ENCODE measurements around the gene PRR23E.

The PRR23E gene

GRCh38 chr3:127192576-127193232 lies at the start of gene PRR23E:
Gene PRR23E, plus strand, starts transcription at chr3:127193131. Its CDS starts 3,555 bp downstream, at chr3:127196686.
- peaks cover 11 to 12% of the 10 kb centered on the region in 2 donors for H3K9me3 Mint-ChIP-seq
- DNase-seq: no peak

GRCh38 chr3:127143172-127143571 lies 49.8 kb upstream of the PRR23E start:
- Mint-ChIP-seq H3K9me3 (peaks cover 5 to 9% of the 10 kb centered on the region in 2 donors), H3K4me3 (no peak overlapping the region), H3K27ac (no peak overlapping the region), H3K4me1 (no peaks in the 10 kb centered on the region), H3K36me3 (no peaks in the 10 kb centered on the region), H3K27me3 (peaks cover 16 to 18% of the 10 kb centered on the region in 2 donors)
- ATAC-seq (replicated peaks) (no peak), DNase-seq (no peak)

More at GRCh38 chr3:127192576-127193232, at the start of gene PRR23E:
- Mint-ChIP-seq H3K36me3 (no peaks in the 10 kb centered on the region), H3K27me3 (peaks cover 6 to 11% of the 10 kb centered on the region in 2 donors), H3K4me1 (no peaks in the 10 kb centered on the region), H3K4me3 (no peak within 1 kb of the TSS), H3K27ac (no peak within 1 kb of the TSS)
- ATAC-seq (replicated peaks): no peak

GRCh38 chr3:127144631-127145030 lies 48.3 kb upstream of the PRR23E start:
- ATAC-seq (replicated peaks) (no peak), DNase-seq (no peak)
- Mint-ChIP-seq H3K4me1 (no peaks in the 10 kb centered on the region), H3K9me3 (peaks cover 5 to 9% of the 10 kb centered on the region in 2 donors), H3K27ac (no peak overlapping the region), H3K27me3 (peaks cover 7 to 13% of the 10 kb centered on the region in 2 donors), H3K4me3 (no peak overlapping the region), H3K36me3 (no peaks in the 10 kb centered on the region)

- Mint-ChIP-seq H3K27me3 (peaks cover 7 to 15% of the 10 kb centered on the region in 2 donors), H3K9me3 (peaks cover 5 to 9% of the 10 kb centered on the region in 2 donors), H3K4me3 (no peak overlapping the region)
Observed at GRCh38 chr3:127145266-127145665, 47.7 kb upstream of the PRR23E start.

GRCh38 chr3:127147291-127147885 lies 45.5 kb upstream of the PRR23E start:
- Mint-ChIP-seq H3K27me3 (peaks cover 7 to 15% of the 10 kb centered on the region in 2 donors), H3K27ac (no peak overlapping the region), H3K36me3 (no peaks in the 10 kb centered on the region), H3K4me1 (no peaks in the 10 kb centered on the region), H3K9me3 (peaks cover 5 to 9% of the 10 kb centered on the region in 2 donors), H3K4me3 (no peak overlapping the region)
- DNase-seq (no peak), ATAC-seq (replicated peaks) (no peak)

More at GRCh38 chr3:127145266-127145665, 47.7 kb upstream of the PRR23E start:
- Mint-ChIP-seq H3K36me3 (no peaks in the 10 kb centered on the region), H3K4me1 (no peaks in the 10 kb centered on the region), H3K27ac (no peak overlapping the region)
- DNase-seq (no peak), ATAC-seq (replicated peaks) (no peak)

GRCh38 chr3:127149621-127150310 lies 43.2 kb upstream of the PRR23E start:
- no peak for ATAC-seq (replicated peaks)
- no peaks in the 10 kb centered on the region for H3K9me3 Mint-ChIP-seq
- no peaks in the 10 kb centered on the region for H3K4me1 Mint-ChIP-seq
- no peak overlapping the region for H3K4me3 Mint-ChIP-seq
- no peaks in the 10 kb centered on the region for H3K36me3 Mint-ChIP-seq
- H3K27me3 Mint-ChIP-seq: peaks cover 7 to 15% of the 10 kb centered on the region in 2 donors
- H3K27ac Mint-ChIP-seq: no peak overlapping the region
- no peak for DNase-seq

GRCh38 chr3:127150513-127151250 lies 42.2 kb upstream of the PRR23E start:
- Mint-ChIP-seq H3K36me3 (no peaks in the 10 kb centered on the region), H3K4me3 (no peak overlapping the region), H3K4me1 (no peaks in the 10 kb centered on the region), H3K9me3 (no peaks in the 10 kb centered on the region), H3K27ac (no peak overlapping the region), H3K27me3 (peaks cover 7 to 15% of the 10 kb centered on the region in 2 donors)
- DNase-seq (no peak), ATAC-seq (replicated peaks) (no peak)

- H3K27ac Mint-ChIP-seq: no peak overlapping the region
- H3K4me3 Mint-ChIP-seq: no peak overlapping the region
- H3K9me3 Mint-ChIP-seq: no peaks in the 10 kb centered on the region
- no peaks in the 10 kb centered on the region for H3K4me1 Mint-ChIP-seq
- peaks cover 7 to 15% of the 10 kb centered on the region in 2 donors for H3K27me3 Mint-ChIP-seq
- ATAC-seq (replicated peaks): no peak
- no peak for DNase-seq
- no peaks in the 10 kb centered on the region for H3K36me3 Mint-ChIP-seq
Observed at GRCh38 chr3:127151251-127151564, 41.7 kb upstream of the PRR23E start.

- Mint-ChIP-seq H3K27me3 (peaks cover 7 to 15% of the 10 kb centered on the region in 2 donors), H3K36me3 (no peaks in the 10 kb centered on the region), H3K27ac (no peak overlapping the region), H3K4me1 (no peaks in the 10 kb centered on the region), H3K9me3 (no peaks in the 10 kb centered on the region), H3K4me3 (no peak overlapping the region)
- ATAC-seq (replicated peaks): no peak
- DNase-seq: no peak
Observed at GRCh38 chr3:127151992-127152650, 40.8 kb upstream of the PRR23E start.

- H3K36me3 Mint-ChIP-seq: no peaks in the 10 kb centered on the region
- DNase-seq (no peak), ATAC-seq (replicated peaks) (no peak)
- peaks cover 3 to 11% of the 10 kb centered on the region in 2 donors for H3K27me3 Mint-ChIP-seq
- no peak overlapping the region for H3K27ac Mint-ChIP-seq
- H3K9me3 Mint-ChIP-seq: no peaks in the 10 kb centered on the region
- no peaks in the 10 kb centered on the region for H3K4me1 Mint-ChIP-seq
- H3K4me3 Mint-ChIP-seq: no peak overlapping the region
Observed at GRCh38 chr3:127152684-127153505, 40.0 kb upstream of the PRR23E start.

GRCh38 chr3:127153506-127153815 lies 39.5 kb upstream of the PRR23E start:
- Mint-ChIP-seq H3K4me3 (no peak overlapping the region), H3K27ac (no peak overlapping the region), H3K27me3 (peaks cover 0 to 8% of the 10 kb centered on the region in 2 donors), H3K4me1 (no peaks in the 10 kb centered on the region), H3K36me3 (no peaks in the 10 kb centered on the region), H3K9me3 (no peaks in the 10 kb centered on the region)
- DNase-seq (no peak), ATAC-seq (replicated peaks) (no peak)

- Mint-ChIP-seq H3K27ac (no peak overlapping the region), H3K4me1 (no peaks in the 10 kb centered on the region)
- DNase-seq: no peak
Observed at GRCh38 chr3:127156338-127157050, 36.4 kb upstream of the PRR23E start.

GRCh38 chr3:127157171-127157828 lies 35.6 kb upstream of the PRR23E start:
- no peak overlapping the region for H3K27ac Mint-ChIP-seq
- no peaks in the 10 kb centered on the region for H3K36me3 Mint-ChIP-seq
- H3K4me3 Mint-ChIP-seq: no peak overlapping the region
- no peaks in the 10 kb centered on the region for H3K27me3 Mint-ChIP-seq
- no peak for ATAC-seq (replicated peaks)
- no peak for DNase-seq
- H3K4me1 Mint-ChIP-seq: no peaks in the 10 kb centered on the region
- H3K9me3 Mint-ChIP-seq: no peaks in the 10 kb centered on the region

More at GRCh38 chr3:127156338-127157050, 36.4 kb upstream of the PRR23E start:
- Mint-ChIP-seq H3K27me3 (no peaks in the 10 kb centered on the region), H3K4me3 (no peak overlapping the region), H3K36me3 (no peaks in the 10 kb centered on the region), H3K9me3 (no peaks in the 10 kb centered on the region)
- no peak for ATAC-seq (replicated peaks)
